GM21526 (cell line): Measurements from ENCODE around the gene DIP2C.

ENCODE experiments used
- ATAC-seq: cut with Tn5 transposase; IDR thresholded peaks from one replicate; pipeline ENCODE4 v1.9.1; 2021; ENCODE audit warnings: moderate library complexity; ENCODE audit not compliant: unreplicated experiment, low FRiP score

The DIP2C gene

DNA sequence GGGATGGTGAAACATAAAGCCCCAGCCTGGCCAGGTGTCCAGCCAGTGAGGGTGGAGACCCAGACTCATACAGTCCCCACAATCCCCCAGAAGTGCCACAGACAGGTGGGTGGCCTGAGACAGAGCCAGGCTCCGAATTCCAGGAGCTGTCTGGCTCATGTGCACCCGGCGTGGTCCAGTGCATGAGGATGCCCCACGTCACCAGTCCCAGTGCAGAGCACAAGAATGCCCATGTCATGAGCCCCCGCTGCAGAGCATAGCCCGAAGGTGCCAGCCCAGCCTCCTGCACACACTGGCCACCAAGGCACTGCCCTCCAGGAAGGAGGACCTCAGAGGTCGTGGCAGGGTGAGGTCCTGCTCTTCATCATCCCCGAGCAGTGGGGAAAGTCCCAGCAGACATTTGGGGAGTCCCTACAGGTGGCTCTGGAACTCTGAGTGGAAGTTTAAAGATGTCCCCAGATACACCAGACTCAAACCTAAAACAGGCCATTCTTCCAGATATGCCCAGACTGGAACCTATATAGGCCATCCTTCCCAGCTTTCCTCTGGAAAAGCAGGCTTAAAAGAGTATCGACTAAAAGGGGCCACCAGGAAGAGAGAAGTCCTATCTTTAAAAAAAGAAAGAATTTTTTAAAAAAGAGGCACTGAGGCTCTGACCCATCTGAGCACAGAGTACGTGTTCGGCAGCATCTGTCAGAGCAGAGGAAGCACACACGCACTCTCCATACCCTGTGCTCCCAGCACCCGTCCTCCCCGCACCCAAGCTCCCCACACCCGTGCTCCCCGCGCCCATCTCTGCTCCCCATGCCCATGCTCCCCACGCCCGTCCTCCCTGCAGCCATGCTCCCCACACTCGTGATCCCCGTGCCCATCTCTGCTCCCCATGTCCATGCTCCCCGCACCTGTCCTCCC is 11.5 kb downstream of the DIP2C start:
- no peak for ATAC-seq

DNA sequence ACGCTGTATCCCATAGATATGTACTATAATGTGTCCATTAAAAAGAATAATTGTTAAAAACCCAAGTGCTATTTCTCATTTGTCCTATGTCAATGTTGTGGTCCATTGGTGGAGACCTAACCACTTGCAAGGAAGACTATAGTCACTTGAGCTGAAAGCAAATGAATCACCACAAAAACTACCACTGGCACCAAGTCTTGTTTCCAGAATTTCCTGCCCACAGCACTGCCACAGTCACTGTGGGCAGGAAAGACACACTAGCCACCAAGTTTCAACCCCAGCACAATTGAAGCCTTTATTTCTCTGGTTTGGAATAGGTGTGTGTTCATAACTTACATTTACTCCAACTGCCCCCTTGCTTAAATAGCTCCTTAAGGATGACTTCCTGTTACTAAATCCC is 12.4 kb downstream of the DIP2C start:
- no peak for ATAC-seq

DNA sequence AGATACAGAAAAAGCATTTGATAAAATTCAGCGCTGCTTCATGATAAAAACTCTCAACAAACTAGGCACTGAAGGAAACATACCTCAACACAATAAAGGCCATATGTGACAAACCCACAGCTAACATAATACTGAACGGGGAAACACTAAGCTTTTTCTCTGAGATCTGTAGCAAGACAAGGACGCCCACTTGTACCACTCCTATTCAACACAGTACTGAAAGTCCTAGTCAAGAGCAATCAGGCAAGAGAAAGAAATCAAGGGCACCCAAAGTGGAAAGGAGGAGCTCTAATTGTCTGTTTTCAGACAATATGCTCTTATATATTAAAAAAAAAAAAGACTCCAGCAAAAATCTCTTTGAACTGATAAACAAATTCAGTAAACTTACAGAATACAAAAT is 13.3 kb downstream of the DIP2C start:
- ATAC-seq = no peak

DNA sequence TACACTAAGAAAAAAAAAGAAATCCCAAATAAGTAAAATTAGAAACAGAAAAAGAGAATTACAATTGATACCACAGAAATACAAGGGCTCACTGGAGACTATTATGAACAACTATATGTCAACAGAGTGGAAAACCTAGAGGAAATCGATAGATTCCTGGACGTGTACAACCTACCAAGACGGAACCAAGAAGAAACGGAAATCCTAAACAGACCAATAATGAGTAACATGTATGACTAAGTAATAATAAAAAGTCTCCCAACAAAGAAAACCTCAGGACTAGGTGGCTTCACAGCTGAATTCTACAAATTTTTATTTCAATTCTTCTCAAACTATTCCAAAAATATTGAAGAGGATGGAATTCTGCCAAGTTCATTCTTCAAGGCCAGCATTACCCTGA is 13.9 kb downstream of the DIP2C start:
- ATAC-seq = no peak

DNA sequence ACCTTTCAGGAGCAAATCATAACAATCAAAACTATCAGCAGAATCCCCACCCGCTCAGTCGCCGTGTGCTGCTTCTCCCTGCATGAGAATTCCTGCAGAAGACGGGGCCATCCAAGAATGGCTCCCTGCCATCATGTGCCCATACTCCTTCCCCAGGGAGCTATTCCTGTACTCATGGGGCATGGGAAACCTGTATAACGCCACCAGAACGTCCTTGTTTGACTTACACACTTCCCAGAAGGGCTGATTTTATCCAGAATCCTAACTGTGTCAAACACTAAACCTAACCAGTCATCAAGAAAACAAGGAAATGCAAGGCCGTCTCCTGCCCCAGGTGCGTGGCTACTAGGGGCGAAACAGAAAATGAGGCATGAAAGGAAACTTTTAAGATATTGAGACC is 16.0 kb downstream of the DIP2C start:
- no peak for ATAC-seq

DNA sequence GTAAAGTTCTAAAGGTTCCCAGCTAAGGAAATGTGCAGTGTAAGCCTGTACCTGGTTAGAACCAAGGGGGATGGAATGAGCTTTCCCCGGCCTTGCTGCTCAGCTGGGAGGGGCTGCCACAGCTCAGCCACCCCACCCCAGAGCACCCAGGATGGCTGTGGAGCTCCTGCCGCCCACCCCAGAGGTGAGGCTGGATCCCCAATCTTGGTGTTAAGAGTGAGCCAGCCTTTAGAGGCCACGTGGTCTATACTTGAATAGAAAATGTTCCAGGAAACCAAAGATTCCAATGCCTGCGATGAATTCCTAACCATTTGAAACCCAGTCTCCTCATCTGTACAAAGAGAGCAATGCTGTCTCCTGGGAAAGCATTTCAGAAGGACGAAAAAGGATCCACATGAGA is 16.5 kb downstream of the DIP2C start:
- no peak for ATAC-seq

DNA sequence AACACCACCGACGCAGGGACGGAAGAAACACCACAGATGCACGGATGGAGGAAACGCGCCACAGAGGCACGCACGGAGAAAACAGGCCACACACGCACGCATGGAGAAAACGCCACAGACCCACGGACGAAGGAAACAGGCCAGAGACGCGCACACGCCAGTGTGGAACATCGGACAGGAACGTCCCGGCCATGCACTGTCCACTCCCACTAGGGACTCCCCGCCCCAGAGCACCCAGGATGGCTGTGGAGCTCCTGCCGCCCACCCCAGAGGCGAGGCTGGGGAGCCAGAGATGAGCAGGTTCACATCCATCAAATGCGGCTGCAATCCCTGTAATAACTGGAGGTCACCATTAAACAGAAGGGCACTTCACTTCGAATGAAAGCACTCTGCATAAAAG is 17.3 kb downstream of the DIP2C start:
- ATAC-seq = no peak

DNA sequence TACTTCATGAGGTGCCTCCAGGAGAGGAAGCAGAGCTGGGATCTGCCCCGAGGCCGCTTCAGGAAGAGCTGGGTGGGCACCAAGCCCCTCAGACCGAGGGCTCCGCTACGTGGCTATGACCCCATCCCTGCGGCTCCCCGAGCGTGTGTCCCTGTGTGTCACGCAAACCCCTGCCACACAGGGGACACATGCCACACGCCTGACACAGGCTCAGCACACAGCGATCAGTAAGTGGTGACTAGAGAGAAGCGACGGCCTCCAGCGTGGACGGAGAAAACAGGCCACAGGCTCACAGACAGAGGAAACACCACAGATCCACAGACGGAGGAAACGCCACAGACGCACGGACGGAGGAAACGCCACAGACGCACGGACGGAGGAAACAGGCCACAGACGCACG is 18.5 kb downstream of the DIP2C start:
- no peak for ATAC-seq

DNA sequence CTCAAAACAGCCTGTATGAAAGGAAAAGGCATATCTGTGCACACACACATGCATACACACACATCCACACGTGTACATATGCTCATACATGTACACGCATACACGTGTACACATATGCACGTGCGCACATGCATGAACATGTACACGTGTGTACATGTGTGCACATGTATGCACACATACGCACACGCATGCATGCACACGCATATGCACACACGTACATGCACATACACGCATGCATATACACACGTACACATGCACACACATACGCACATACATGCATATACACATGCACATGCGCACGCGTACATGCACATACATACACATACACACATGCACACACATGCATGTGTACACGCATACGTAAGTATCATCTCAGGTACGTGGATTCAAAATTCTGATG is 19.4 kb downstream of the DIP2C start:
- no peak for ATAC-seq

DNA sequence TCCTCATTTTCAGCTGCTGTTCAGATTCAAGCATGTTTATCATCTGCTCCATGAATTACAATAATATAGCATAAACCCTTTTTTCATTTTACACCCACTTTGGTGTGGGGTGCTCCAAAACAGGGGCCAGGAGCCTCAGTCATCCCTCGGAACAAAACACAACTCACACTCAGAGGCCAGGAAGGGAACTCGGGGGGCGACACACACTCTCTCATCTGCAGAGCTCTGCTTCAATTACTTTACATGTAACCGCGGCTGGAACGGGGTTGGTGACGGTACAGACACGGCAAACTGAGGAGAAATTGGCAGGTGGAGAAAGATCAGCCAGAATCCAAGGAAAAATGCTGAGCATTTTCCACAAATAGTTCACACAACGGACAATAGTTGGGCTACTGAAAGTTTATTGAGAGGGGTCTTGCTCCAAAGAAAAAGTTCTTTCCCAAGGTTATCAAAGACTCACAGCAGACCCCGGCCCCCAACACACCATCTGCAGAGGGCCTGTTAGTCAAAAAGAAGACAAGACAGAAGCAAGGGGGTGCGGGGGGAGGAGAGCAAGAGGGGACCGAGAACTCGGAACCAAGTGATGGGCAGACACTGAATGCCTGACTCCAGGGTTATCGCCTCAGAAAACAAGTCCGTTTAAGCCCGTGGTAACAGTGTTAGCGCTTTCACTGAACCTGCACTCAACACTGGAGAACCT is 20.5 kb downstream of the DIP2C start:
- no peak for ATAC-seq

DNA sequence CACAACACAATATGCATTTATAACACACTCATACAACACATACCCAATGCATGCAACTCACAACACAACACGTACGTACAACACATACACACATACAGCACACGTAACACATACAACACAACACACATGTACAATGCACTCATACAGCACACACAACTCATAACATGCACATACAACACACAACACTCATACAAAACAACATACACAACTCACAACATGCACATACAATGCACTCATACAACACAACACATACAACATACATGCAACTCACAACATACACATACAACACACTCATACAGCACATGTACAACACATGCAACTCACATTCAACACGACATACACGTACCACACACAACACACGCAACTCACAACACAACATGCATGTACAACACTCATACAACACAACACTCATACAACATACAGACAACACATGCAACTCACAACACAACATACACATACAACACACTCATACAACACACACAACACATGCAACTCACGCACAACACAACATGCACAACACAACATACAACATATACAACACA is 21.8 kb downstream of the DIP2C start:
- ATAC-seq = no peak

DNA sequence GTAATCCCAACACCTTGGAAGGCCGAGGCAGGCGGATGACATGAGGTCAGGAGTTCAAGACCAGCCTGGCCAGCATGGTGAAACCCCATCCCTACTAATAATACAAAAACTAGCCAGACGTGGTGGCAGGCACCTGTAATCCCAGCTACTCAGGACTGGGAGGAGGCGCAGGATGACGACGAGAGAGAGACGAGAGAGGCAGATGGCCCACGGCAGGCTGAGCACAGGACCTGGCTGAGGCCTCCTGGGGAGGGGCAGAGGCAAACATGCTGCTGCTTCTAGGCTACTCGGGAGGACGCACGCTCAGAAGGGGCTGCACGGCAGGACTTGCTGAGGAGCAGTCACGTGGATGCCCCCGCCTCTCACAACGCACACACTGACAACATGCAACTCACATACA is 22.4 kb downstream of the DIP2C start:
- no peak for ATAC-seq

DNA sequence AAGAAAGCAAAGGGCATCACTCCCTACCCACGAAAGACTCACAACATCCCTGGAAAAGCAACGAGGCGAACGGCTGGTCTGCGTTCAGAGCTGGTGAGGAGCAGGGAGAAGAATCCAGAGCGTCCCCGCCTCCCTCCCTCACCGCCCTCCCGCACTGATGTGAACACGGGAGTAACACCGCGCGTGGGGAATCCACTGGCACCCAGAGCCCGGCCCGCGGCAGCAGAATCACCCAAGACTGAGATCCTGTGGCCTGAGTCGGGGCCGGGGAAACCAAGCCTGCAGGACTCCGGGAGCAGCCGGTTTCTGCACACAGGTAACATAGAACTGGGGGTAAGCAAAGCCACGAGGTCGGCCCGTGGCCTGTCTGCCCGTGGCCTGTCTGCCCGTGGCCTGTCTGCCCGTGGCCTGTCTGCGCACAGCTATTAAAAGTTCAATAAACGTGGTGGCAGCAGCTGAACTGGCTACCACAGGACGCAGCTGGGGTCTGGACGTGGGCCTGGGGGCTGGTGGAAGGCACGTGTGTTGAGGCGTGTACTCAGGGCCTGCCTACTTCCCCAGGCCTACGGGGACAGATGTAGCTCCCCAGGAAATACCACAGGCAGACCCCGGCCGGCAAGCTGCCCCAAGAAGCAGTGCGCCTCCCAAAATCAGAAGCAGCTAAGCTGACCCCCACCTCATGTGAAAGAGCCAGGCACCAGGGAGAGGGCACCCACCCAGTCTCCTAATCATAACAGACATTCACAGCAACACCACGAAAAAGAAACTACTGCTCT is 23.0 kb downstream of the DIP2C start:
- no peak for ATAC-seq

DNA sequence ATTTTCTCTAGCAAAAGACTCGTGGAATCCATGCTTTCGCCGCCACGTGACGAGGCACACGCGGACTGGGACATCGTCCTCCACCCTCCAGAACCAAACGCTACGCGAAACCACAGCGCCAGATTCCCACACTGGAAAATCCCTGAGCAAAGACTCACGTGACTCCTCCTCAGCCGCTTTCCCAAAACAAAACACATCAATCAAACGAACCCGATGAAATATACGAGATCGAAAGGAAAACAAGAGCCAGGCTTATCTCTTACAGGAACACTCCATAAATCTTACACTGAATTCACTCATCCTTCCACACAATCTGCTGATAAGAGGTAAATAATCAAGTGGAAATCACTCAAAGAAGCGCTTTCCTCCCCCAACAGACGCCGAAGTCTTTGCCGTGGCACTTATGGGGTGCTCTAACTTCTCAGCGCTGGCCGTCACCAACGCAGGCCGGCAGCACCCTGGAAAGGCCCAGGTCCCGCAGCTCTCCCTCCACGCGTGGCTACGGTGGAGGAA is 23.8 kb downstream of the DIP2C start:
- no peak for ATAC-seq

DNA sequence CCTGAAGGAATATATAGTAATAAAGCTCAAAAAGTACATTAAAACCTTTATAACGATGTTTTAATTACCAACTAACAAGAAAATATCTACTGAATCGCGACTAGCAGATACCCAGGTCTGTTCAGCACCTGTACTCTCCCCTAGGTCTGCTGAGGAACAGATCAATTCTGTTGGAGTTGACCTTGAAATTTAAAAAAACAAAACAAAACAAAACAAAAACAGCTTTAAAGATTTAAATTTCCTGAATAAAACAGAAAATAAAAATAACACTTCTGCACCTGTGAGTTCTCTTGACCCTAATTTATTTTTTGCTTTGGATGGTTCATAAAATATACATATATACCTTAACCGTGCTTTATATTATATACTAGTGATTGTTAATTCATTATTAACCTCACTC is 24.6 kb downstream of the DIP2C start:
- ATAC-seq = no peak

DNA sequence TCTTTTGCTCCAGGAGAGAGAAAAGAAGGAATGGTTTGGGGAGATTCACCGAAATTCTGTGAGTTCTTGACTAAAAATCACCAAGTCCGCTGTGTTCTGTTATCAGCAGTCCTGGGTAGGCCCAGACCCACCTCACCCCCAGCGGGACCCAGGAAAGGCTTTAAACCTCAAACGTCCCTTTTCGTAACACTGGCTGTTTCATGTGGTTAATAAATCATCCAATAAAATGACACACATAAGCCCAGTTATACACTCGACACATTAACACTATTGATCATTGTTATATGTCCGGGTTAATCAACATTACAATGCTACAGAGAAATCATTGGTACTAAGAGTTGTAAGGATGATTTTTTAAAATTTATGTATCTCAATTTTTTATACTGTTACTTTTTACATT is 25.2 kb downstream of the DIP2C start:
- no peak for ATAC-seq

DNA sequence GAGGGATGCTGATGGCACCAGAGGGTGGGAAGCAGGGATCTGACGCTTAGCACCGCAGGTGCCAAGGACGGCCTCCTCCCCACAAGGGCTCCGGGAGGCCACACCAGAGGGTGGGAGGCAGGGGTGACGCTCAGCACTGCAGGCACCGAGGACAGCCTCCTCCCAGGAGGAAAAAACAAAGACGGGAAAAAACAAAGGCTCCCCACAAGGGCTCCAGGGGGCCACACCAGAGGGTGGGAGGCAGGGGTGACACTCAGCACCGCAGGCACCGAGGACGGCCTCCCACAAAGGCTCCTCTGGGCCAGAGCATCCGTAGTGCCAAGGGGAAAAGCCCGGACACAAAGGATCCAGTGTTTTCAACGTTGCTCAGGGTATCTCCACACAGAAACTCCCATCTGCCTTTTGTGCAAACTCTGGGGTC is 25.6 kb downstream of the DIP2C start:
- ATAC-seq = no peak

DNA sequence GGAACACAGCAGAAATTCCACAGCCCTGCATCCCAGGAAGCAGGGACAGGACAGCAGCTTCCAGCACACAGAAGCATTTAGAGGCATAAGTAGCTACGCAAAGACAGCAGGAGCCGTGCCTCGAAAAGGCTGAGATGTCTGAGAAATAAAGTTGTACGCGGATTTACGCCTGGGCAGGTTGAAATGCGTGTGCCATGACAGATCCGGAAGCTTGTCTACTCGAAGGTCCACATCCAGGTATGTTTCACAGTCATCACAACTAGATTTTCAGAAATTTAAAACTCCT is 26.1 kb downstream of the DIP2C start:
- no peak for ATAC-seq

DNA sequence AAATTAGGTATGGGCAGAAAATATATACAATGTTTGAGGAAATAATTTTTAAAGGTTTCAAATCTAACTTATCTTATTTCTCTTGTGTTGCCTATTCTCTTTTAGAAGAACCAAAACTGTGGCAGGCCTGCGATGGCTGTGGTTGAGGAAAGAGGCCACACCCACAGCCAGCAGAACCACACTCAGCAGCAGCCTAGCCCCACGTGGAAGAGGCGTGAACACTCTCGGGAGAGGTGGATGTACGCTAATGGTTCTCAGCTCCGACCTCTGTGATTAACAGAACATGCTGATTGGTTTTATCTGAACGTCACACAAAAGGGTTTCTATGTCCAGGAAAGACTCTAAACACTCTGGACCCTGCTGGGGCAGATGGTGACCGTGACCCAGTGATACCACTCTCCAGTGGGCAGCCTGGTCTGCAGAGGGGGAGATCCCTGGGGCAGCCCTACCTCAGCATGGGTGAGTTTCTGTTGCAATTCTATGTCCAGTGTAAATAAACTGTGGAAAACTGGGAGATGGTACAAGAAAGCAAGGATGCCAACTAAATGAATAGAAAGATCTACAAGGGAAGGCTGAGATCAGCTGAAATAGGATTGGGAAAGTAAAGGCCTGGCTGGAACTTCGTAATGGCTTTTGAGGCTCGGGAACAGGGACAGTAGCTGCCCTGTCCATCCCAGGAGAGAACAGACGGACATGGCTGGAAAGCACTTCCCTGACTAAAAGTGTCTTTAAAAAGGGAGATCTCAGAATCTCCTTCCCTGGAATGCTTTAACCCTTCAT is 26.6 kb downstream of the DIP2C start:
- no peak for ATAC-seq

DNA sequence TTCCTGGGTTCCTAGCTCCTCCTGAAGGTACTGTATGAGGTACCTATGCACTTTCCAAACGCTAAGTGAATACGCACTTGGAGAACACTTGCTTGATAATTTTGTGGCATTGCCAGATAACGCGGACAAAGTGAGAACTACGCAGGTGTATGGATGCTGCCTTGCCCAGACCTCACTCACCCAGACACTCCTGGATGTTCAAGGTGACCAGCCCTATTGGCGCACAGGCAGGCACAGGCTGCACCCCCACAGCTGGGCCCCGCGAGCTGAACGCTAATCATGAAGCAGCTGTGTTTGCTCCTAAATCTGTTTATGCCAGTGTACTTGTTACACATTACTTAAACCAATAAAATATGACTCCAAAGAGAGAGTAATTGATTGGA is 27.3 kb downstream of the DIP2C start:
- ATAC-seq = no peak
